Karpas-422 (cell line): ENCODE data around the gene ANXA4. TPM values are rescaled to one million over a fixed set of nuclear protein-coding genes. Genes with fewer than 3 reads are reported as not detected.
"Not testable (repeated sequence)": the region's sequence is repeated elsewhere in the genome, so short reads cannot be mapped to it uniquely, and the experiment has no call there.

Experiments
- DNase-seq: peaks from one replicate; pipeline ENCODE4 v3.0.0-alpha.2; 2015
- H2AFZ ChIP-seq: fragments of 200-600 bp; sonication (generic); 2 replicates; pipeline ENCODE4 v1.6.1; 2014; ENCODE audit warnings: antibody characterized with exemption, low read length, mixed read lengths
- H3K27ac ChIP-seq: fragments of 200-600 bp; sonication (generic); 2 replicates; pipeline ENCODE4 v1.5.1; 2014; ENCODE audit warnings: mild to moderate bottlenecking, low read length, moderate library complexity
- H3K27me3 ChIP-seq: fragments of 200-600 bp; sonication (generic); 2 replicates; pipeline ENCODE4 v1.6.1; 2014; ENCODE audit warnings: low read length, mixed read lengths
- H3K36me3 ChIP-seq: fragments of 200-600 bp; sonication (generic); 2 replicates; pipeline ENCODE4 v1.6.1; 2014; ENCODE audit warnings: low read length, mixed read lengths; ENCODE audit not compliant: insufficient read depth
- H3K4me1 ChIP-seq: fragments of 200-600 bp; sonication (generic); 2 replicates; pipeline ENCODE4 v1.6.1; 2014; ENCODE audit warnings: mild to moderate bottlenecking, low read length, mixed read lengths
- H3K4me2 ChIP-seq: fragments of 200-600 bp; sonication (generic); 2 replicates; pipeline ENCODE4 v1.6.1; 2014; ENCODE audit warnings: low read length, low read depth, mild to moderate bottlenecking; ENCODE audit not compliant: poor library complexity, severe bottlenecking
- H3K4me3 ChIP-seq: fragments of 200-600 bp; sonication (generic); 2 replicates; pipeline ENCODE4 v1.5.1; 2014; ENCODE audit warnings: mild to moderate bottlenecking, antibody characterized with exemption, low read length, mixed read lengths
- H3K79me2 ChIP-seq: fragments of 200-600 bp; sonication (generic); 2 replicates; pipeline ENCODE4 v1.6.1; 2014; ENCODE audit warnings: mild to moderate bottlenecking, low read length, mixed read lengths
- H3K9ac ChIP-seq: fragments of 200-600 bp; sonication (generic); 2 replicates; pipeline ENCODE4 v1.6.0; 2014; ENCODE audit warnings: low read length
- H3K9me2 ChIP-seq: fragments of 200-600 bp; sonication (generic), shearing (Covaris generic); replicated peaks from 2 replicates; pipeline ENCODE4 v1.6.0; 2014; ENCODE audit warnings: mild to moderate bottlenecking, low read length, moderate library complexity; ENCODE audit not compliant: insufficient read depth
- H3K9me3 ChIP-seq: fragments of 300-700, 200-600 bp; sonication (generic); 2 replicates; pipeline ENCODE4 v1.6.1; 2014; ENCODE audit warnings: low read length, mixed read lengths
- H4K20me1 ChIP-seq: fragments of 200-600 bp; sonication (generic); 2 replicates; pipeline ENCODE4 v1.6.1; 2014; ENCODE audit warnings: mild to moderate bottlenecking, antibody characterized with exemption, low read length, low read depth; ENCODE audit not compliant: insufficient read depth
- total RNA-seq: library from RNA; depleted of rRNA; stranded (reverse); fragments of >200 nt; shearing (Covaris generic); gene quantifications from 2 replicates; pipeline ENCODE4 v1.2.3, GENCODE V29; 2014; ENCODE audit warnings: low replicate concordance

ANXA4 gene
- total RNA-seq, 1 experiment from 2014 or later: 1.1 TPM

GRCh38 chr2:69735686-69736085, 6.2 kb upstream of the ANXA4 start:
- H4K20me1 ChIP-seq: no peaks in the 10 kb centered on the region
- H3K4me3 ChIP-seq: no peak overlapping the region
- no peaks in the 10 kb centered on the region for H3K27me3 ChIP-seq
- no peak for DNase-seq
- peaks cover 7% of the 10 kb centered on the region for H3K4me1 ChIP-seq
- H3K4me2 ChIP-seq: no peak overlapping the region
- no peak overlapping the region for H3K27ac ChIP-seq
- no peaks in the 10 kb centered on the region for H3K79me2 ChIP-seq
- no peaks in the 10 kb centered on the region for H3K9me2 ChIP-seq
- no peaks in the 10 kb centered on the region for H3K9me3 ChIP-seq
- no peak overlapping the region for H2AFZ ChIP-seq
- no peak overlapping the region for H3K9ac ChIP-seq
- H3K36me3 ChIP-seq: no peaks in the 10 kb centered on the region

- not testable (repeated sequence) for H3K27ac ChIP-seq, DNase-seq, H4K20me1 ChIP-seq, H2AFZ ChIP-seq, H3K36me3 ChIP-seq, H3K9ac ChIP-seq, H3K4me3 ChIP-seq, H3K9me2 ChIP-seq, H3K9me3 ChIP-seq, H3K79me2 ChIP-seq, H3K27me3 ChIP-seq, H3K4me2 ChIP-seq
- peaks cover 15% of the 10 kb centered on the region for H3K4me1 ChIP-seq
Measured at GRCh38 chr2:69738149-69738548, 3.8 kb upstream of the ANXA4 start.

DNA sequence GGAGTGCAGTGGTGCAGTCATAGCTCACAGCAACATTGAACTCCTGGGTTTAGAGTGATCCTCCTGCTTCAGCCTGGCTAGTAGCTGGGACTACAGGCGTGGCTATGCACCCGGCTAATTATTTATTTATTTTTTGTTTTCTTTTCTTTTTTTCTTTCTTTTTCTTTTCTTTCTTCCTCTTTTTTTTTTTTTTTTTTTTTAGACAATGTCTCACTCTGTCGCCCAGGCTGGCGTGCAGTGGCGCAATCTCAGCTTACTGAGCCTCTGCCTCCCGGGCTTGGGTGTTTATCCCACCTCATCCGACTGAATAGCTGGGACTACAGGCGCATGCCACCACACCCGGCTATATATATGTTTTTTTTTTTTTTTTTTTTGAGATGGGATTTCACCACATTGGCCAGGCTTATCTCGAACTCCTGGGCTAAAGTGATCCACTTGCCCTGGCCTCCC, 1.4 kb upstream of the ANXA4 start:
- no peak overlapping the region for H3K4me3 ChIP-seq

GRCh38 chr2:69741229-69741574, 732 bp upstream of the ANXA4 start:
- H3K4me2 ChIP-seq: peak overlapping the region; percentile 79
- no peak overlapping the region for H3K27ac ChIP-seq
- H3K4me1 ChIP-seq: peaks cover 15% of the 10 kb centered on the region
- H3K79me2 ChIP-seq: no peaks in the 10 kb centered on the region
- H3K9me2 ChIP-seq: no peaks in the 10 kb centered on the region
- H2AFZ ChIP-seq: peak overlapping the region; percentile 97
- no peaks in the 10 kb centered on the region for H3K27me3 ChIP-seq
- no peaks in the 10 kb centered on the region for H3K9me3 ChIP-seq
- DNase-seq: peak; percentile 60
- H4K20me1 ChIP-seq: no peaks in the 10 kb centered on the region
- H3K4me3 ChIP-seq: peak overlapping the region; percentile 53
- H3K36me3 ChIP-seq: no peaks in the 10 kb centered on the region
- peak overlapping the region; percentile 63 for H3K9ac ChIP-seq

More for the DNA sequence above, 1.4 kb upstream of the ANXA4 start:
- no peaks in the 10 kb centered on the region for H3K79me2 ChIP-seq
- H3K4me2 ChIP-seq: no peak overlapping the region
- no peaks in the 10 kb centered on the region for H3K9me2 ChIP-seq
- DNase-seq: no peak
- H3K9me3 ChIP-seq: no peaks in the 10 kb centered on the region
- no peaks in the 10 kb centered on the region for H3K36me3 ChIP-seq
- no peaks in the 10 kb centered on the region for H4K20me1 ChIP-seq
- no peak overlapping the region for H3K9ac ChIP-seq
- no peaks in the 10 kb centered on the region for H3K27me3 ChIP-seq
- H3K4me1 ChIP-seq: peaks cover 15% of the 10 kb centered on the region
- H3K27ac ChIP-seq: no peak overlapping the region
- no peak overlapping the region for H2AFZ ChIP-seq

- no peaks in the 10 kb centered on the region for H3K79me2 ChIP-seq
- H3K27ac ChIP-seq: no peak overlapping the region
- no peaks in the 10 kb centered on the region for H4K20me1 ChIP-seq
- no peak for DNase-seq
- H3K9me2 ChIP-seq: no peaks in the 10 kb centered on the region
- H3K36me3 ChIP-seq: no peaks in the 10 kb centered on the region
- peak overlapping the region; percentile 97; the same call in 1 of the 2 replicates for H2AFZ ChIP-seq
- peaks cover 15% of the 10 kb centered on the region for H3K4me1 ChIP-seq
- no peaks in the 10 kb centered on the region for H3K27me3 ChIP-seq
- no peaks in the 10 kb centered on the region for H3K9me3 ChIP-seq
- H3K4me2 ChIP-seq: peak overlapping the region; percentile 79
- H3K9ac ChIP-seq: peak overlapping the region; percentile 63
- peak overlapping the region; percentile 53 for H3K4me3 ChIP-seq
Measured at GRCh38 chr2:69742322-69742952, 503 bp downstream of the ANXA4 start.

DNA sequence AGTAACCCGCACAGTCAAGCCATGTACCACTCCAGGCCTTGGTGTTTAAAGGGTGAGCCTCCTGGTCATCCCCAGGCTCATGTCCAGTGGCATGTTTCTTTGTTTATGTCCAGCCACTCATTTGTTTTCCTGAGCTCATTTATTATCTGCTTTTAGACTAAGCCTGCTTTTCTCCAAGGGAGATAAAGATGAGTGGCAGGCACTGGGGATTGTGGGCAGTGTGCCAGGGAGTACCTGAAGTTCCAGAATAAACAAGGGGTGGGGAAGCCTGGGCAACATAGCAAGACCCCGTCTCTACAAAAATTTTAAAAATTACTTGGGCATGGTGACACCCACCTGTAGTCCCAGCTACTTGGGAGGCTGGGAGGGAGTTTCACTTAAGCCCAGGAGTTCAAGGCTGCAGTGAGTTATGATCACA, 1.9 kb downstream of the ANXA4 start:
- H2AFZ ChIP-seq: no peak overlapping the region
- no peak overlapping the region for H3K4me3 ChIP-seq
- H3K9me3 ChIP-seq: no peaks in the 10 kb centered on the region
- no peaks in the 10 kb centered on the region for H4K20me1 ChIP-seq
- no peaks in the 10 kb centered on the region for H3K36me3 ChIP-seq
- no peaks in the 10 kb centered on the region for H3K79me2 ChIP-seq
- no peak overlapping the region for H3K9ac ChIP-seq
- H3K4me1 ChIP-seq: peaks cover 15% of the 10 kb centered on the region
- DNase-seq: no peak
- H3K27ac ChIP-seq: no peak overlapping the region
- no peak overlapping the region for H3K4me2 ChIP-seq
- no peaks in the 10 kb centered on the region for H3K9me2 ChIP-seq
- H3K27me3 ChIP-seq: no peaks in the 10 kb centered on the region

GRCh38 chr2:69744456-69744855, 2.5 kb downstream of the ANXA4 start:
- H3K4me1 ChIP-seq: peaks cover 15% of the 10 kb centered on the region
- H2AFZ ChIP-seq: no peak overlapping the region
- no peaks in the 10 kb centered on the region for H3K79me2 ChIP-seq
- no peaks in the 10 kb centered on the region for H3K36me3 ChIP-seq
- no peaks in the 10 kb centered on the region for H3K9me2 ChIP-seq
- H3K4me3 ChIP-seq: no peak overlapping the region
- H3K9me3 ChIP-seq: no peaks in the 10 kb centered on the region
- DNase-seq: peak; percentile 37
- no peaks in the 10 kb centered on the region for H3K27me3 ChIP-seq
- H3K27ac ChIP-seq: no peak overlapping the region
- no peak overlapping the region for H3K9ac ChIP-seq
- H4K20me1 ChIP-seq: no peaks in the 10 kb centered on the region
- no peak overlapping the region for H3K4me2 ChIP-seq

DNA sequence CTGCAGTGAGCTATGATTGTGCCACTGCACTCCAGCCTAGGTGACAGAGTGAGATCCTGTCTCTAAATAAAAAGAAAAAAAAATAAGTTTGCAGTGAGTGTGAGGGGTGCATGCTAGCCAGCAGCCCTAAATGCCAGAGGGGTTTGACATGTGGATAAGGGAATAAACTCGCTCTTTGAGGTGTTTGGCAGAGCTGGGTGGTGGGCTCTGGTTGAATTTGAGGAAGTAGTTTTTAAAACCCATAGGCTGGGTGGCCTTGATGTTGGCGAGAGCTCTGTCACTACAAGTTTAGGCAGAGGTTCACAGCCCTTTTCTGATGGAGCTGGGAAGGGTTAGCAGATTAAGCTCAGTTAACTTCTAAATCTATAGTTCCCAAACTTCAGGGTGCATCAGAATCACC, 3.1 kb downstream of the ANXA4 start:
- DNase-seq: no peak
- Histone ChIP-seq H3K4me3 (no peak overlapping the region), H3K4me2 (no peak overlapping the region), H3K79me2 (no peaks in the 10 kb centered on the region), H3K36me3 (no peaks in the 10 kb centered on the region), H3K27ac (no peak overlapping the region), H3K27me3 (no peaks in the 10 kb centered on the region), H3K9me3 (no peaks in the 10 kb centered on the region), H3K4me1 (peaks cover 15% of the 10 kb centered on the region), H3K9me2 (no peaks in the 10 kb centered on the region), H2AFZ (no peak overlapping the region), H4K20me1 (no peaks in the 10 kb centered on the region), H3K9ac (no peak overlapping the region)
